Lower lobe of right lung (tissue), 2 donors: ENCODE measurements around the gene PCDH9. TPM values are rescaled to one million over a fixed set of nuclear protein-coding genes. Genes with fewer than 3 reads are reported as not detected.

Experiments used
- ATAC-seq, 2 donors: fragments of 200-7000 bp; cut with Tn5 transposase; one replicate each; pipeline ENCODE4 v1.9.1; 2020 to 2022; ENCODE audit warnings: mild to moderate bottlenecking in 2 of 2, moderate library complexity in 2 of 2
- DNase-seq: peaks from one replicate; pipeline ENCODE4 v3.0.0-alpha.2; 2020
- H3K27ac ChIP-seq: fragments of 200-600 bp; one replicate; pipeline ENCODE4 v1.8.0; 2022
- H3K27me3 ChIP-seq: fragments of 200-600 bp; one replicate; pipeline ENCODE4 v1.8.0; 2022; ENCODE audit warnings: low read depth
- H3K36me3 ChIP-seq: fragments of 200-600 bp; one replicate; pipeline ENCODE4 v1.8.0; 2022; ENCODE audit warnings: mild to moderate bottlenecking
- H3K4me1 ChIP-seq: fragments of 200-600 bp; one replicate; pipeline ENCODE4 v1.8.0; 2022
- H3K4me3 ChIP-seq: fragments of 200-600 bp; one replicate; pipeline ENCODE4 v1.8.0; 2022; ENCODE audit warnings: mild to moderate bottlenecking
- H3K9me3 ChIP-seq: fragments of 200-600 bp; one replicate; pipeline ENCODE4 v1.8.0; 2022
- intact Hi-C: fragments of 100-400 bp; cut with DNase I; formaldehyde crosslinking; loops from one replicate; pipeline ENCODE4 v1.11.0; 2022
- total RNA-seq: library from RNA; stranded (reverse); fragmentation: NEBNext Ultra II Directional; extraction: Animal tissue kit (Norgen Biotek cat#: 25700); gene quantifications from one replicate; pipeline ENCODE4 v1.2.1, GENCODE V29; 2021
- TF ChIP-seq, protein P1 (sequence below): fragments of 200-600 bp; IDR thresholded peaks from one replicate; pipeline ENCODE4 v1.8.0; 2022; ENCODE audit warnings: antibody characterized with exemption, mild to moderate bottlenecking
- donor health status: DM: no; HTN: yes; CAD: no; lungs with severe emphysema.

Gene PCDH9
- total RNA-seq, 1 donor from 2014 or later, result 8.9 TPM

DNA sequence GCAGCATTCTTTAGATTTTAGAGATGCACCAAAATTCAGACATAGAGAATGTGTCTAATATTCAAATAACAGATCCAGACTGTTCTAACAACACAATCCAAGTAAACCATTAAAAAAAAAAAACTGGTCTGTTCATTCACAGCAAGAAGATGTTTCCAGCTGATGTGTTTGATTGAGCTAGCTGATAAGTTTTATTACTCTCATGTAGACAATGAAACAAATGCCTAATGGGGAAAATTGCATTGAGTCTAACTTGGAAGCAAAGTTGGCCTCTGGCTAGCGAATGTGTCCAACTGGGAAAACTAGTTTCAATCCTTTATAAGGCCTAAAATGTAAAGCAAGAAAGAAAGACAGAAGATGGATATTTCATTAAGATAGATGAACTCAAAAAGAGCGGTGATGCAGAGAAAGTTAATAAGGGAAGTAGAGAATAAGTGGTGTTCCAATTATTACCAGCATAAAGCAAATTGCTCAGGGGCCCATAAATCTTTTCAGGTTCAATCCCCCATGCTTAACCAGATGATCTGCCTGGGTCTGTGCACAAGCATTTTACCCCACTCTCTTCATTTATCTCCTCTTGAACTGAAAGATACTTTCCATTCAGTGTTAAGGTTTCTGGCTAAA is 54.2 kb downstream of the PCDH9 start:
- no peak for ATAC-seq
- DNase-seq, result no peak
- Histone ChIP-seq H3K4me1 (no peaks in the 10 kb centered on the region), H3K27ac (no peak overlapping the region), H3K9me3 (no peaks in the 10 kb centered on the region), H3K4me3 (no peak overlapping the region), H3K36me3 (no peaks in the 10 kb centered on the region), H3K27me3 (no peaks in the 10 kb centered on the region)
- intact Hi-C loops, result no loop called here
- TF ChIP-seq, protein P1, sequence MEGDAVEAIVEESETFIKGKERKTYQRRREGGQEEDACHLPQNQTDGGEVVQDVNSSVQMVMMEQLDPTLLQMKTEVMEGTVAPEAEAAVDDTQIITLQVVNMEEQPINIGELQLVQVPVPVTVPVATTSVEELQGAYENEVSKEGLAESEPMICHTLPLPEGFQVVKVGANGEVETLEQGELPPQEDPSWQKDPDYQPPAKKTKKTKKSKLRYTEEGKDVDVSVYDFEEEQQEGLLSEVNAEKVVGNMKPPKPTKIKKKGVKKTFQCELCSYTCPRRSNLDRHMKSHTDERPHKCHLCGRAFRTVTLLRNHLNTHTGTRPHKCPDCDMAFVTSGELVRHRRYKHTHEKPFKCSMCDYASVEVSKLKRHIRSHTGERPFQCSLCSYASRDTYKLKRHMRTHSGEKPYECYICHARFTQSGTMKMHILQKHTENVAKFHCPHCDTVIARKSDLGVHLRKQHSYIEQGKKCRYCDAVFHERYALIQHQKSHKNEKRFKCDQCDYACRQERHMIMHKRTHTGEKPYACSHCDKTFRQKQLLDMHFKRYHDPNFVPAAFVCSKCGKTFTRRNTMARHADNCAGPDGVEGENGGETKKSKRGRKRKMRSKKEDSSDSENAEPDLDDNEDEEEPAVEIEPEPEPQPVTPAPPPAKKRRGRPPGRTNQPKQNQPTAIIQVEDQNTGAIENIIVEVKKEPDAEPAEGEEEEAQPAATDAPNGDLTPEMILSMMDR, result no peak

GRCh38 chr13:67168384-67168783 is 61.8 kb downstream of the PCDH9 start:
- Histone ChIP-seq H3K27me3 (no peaks in the 10 kb centered on the region), H3K36me3 (no peaks in the 10 kb centered on the region), H3K4me3 (no peak overlapping the region), H3K27ac (no peak overlapping the region), H3K4me1 (no peaks in the 10 kb centered on the region), H3K9me3 (no peaks in the 10 kb centered on the region)
- intact Hi-C loops, result no loop called here
- ATAC-seq (no peak), DNase-seq (no peak)
- TF ChIP-seq, protein P1, result no peak

DNA sequence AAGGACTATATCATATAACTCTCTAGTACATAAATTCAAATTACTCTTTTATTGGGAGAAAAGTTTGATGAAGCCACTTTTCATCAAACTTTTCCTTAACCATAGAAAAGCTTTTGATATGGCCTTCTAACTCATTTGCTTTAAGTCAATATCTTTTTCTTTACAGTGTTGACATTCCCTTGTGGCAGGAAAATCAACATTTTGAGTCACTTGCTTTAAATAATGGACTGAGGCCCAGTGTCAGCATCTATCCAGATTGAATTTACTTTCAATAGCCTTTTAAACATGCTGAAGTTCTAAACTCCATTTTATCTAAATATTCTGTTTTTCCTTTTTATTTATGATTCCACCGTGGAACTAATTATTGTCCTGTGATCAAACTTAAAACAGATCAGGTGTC is 62.7 kb downstream of the PCDH9 start:
- TF ChIP-seq, protein P1, result no peak
- Histone ChIP-seq H3K4me1 (no peaks in the 10 kb centered on the region), H3K36me3 (no peaks in the 10 kb centered on the region), H3K27ac (no peak overlapping the region), H3K4me3 (no peak overlapping the region), H3K9me3 (no peaks in the 10 kb centered on the region), H3K27me3 (no peaks in the 10 kb centered on the region)
- intact Hi-C loops, result no loop called here
- ATAC-seq (no peak), DNase-seq (no peak)

GRCh38 chr13:67161176-67161575 is 69.0 kb downstream of the PCDH9 start:
- no peaks in the 10 kb centered on the region for H3K4me1 ChIP-seq
- intact Hi-C loops, result no loop called here
- TF ChIP-seq, protein P1, result no peak
- ATAC-seq, result no peak
- DNase-seq, result no peak
- no peak overlapping the region for H3K4me3 ChIP-seq
- H3K27ac ChIP-seq, result no peak overlapping the region
- H3K27me3 ChIP-seq, result no peaks in the 10 kb centered on the region
- H3K9me3 ChIP-seq, result no peaks in the 10 kb centered on the region
- no peaks in the 10 kb centered on the region for H3K36me3 ChIP-seq

GRCh38 chr13:67158903-67159302 is 71.2 kb downstream of the PCDH9 start:
- DNase-seq (no peak), ATAC-seq (no peak)
- Histone ChIP-seq H3K4me1 (no peaks in the 10 kb centered on the region), H3K9me3 (no peaks in the 10 kb centered on the region), H3K27me3 (no peaks in the 10 kb centered on the region), H3K36me3 (no peaks in the 10 kb centered on the region), H3K4me3 (no peak overlapping the region), H3K27ac (no peak overlapping the region)
- intact Hi-C loops, result no loop called here
- TF ChIP-seq, protein P1, result no peak

- Histone ChIP-seq H3K27ac (no peak overlapping the region), H3K27me3 (no peaks in the 10 kb centered on the region), H3K4me3 (no peak overlapping the region), H3K4me1 (no peaks in the 10 kb centered on the region), H3K36me3 (no peaks in the 10 kb centered on the region), H3K9me3 (no peaks in the 10 kb centered on the region)
- DNase-seq (peak; percentile 25), ATAC-seq (no peak)
- intact Hi-C loops, result no loop called here
- TF ChIP-seq, protein P1, result no peak
These were observed 73.4 kb downstream of the PCDH9 start for GRCh38 chr13:67156723-67157060.
